Suppressor macrophage (primary cell): ENCODE data around the gene JADE1.
A peak's percentile ranks its signal among the peaks of the same experiment; 100 is the strongest.

Experiments
- DNase-seq, 4 experiments: peaks; one replicate each; pipeline ENCODE4 v3.0.0-alpha.2; 2020 to 2022

JADE1 gene

GRCh38 chr4:128810871-128811570 is 1.5 kb downstream of the JADE1 start:
- DNase-seq, result peak; percentile 50 to 77 (median 62)

- peak; percentile 89 to 95 (median 94) for DNase-seq
Measured at GRCh38 chr4:128811571-128812441, 2.3 kb downstream of the JADE1 start.

DNA sequence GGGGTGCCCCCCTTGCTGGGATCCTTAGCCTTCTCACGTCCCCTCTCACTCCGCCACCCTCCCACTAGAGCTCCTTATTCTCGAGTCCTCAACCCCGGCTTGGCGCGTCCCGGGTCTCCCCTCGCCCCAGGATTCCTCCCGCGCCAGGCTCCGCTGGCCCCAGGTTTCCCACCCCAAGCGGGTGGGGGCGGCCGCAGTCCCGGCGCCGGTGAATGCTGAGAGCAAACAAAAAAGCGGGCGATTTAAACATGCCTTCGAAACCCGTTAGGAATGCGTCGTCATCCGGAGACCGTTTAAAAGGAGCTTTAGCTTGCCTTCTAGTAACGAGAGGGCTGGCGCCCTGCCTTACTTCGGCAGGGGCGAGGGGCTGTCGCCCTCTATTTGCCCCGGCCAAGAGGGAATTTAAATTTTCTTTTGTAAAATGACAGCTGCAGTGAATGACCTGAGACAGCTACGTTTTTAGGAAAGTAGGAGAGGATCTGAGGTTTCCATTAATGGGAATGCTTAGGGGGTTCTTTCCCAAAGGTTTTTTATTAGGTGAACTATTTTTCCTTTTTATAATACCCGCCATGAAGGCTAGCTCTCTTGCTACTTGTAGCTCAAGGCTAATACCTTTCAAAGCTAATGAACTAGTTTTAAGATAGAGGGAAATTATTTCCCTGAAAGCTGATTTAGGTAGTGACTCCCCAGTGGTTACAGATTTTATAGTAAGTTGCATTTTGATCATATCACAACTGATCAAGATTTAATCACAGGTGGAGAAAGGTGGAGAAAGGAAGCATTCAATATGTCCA is 3.1 kb downstream of the JADE1 start:
- DNase-seq, result peak; percentile 38 to 58 (median 52)

DNA sequence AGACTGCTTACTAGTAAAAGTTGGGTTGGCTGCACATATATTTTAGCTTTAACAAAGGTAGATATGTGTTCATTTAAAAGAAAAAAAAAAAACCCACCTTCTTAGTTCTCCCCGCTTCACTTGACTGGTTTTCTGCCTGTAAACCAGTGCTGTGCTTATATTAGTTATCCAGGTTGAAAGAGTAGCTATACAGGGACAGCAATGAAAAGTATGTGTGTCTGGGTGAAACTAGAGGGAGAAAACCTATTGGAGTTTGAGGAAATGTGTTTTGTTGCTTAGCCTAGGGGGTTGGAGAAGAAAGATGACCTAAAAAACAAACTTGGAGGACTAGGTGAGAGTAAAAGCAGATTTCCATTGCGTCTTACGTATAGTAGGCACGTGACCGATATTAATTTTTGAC is 4.5 kb downstream of the JADE1 start:
- no peak for DNase-seq

DNA sequence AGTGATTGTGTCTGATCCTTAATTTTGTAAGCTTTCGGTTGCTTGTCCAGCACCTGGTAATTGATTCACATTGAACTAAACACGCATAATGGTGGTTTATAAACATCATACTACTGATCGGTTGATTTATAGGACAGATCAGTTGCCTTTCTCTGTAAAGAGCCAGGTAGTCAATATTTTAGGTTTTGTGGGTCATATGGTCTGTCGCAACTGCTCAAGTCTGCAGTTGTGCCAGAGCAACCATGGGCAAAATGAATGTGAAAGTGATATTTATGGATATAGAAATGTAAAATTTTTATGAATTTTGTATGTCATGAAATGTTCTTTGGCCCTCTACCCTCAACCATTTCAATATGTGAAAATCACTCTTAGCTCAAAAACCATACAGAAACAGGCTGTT is 8.9 kb downstream of the JADE1 start:
- DNase-seq, result no peak

DNA sequence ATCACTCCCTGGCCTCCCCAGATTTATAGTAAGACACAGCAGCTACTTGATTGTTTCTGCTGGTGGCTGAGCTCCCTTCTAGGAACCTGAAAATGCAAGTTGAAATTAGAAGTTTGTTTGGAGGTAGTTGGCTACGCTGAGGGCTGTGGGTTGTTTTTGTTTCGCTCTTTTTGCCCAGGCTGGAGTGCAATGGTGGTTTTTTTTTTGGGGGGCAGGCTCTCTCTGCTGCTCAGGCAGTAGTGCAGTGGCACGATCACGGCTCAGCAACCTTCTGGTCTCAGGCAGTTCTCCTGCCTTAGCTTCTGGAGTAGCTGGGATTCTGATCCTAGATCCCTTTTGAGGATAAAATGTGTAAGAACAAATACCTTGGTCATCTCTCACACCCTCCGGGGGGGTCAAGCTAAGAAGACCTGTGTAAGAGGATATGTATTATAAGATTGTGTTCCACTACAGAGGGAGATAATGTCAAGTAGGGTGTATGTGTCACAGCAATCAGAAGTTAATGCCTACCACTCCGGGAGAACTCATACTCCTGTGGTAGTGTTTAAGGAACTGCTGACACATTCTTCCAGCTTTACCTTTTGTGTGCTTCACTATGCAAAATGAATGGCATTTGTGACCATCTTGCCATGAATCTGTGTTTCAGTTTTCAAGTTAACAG is 9.7 kb downstream of the JADE1 start:
- DNase-seq, result no peak

DNA sequence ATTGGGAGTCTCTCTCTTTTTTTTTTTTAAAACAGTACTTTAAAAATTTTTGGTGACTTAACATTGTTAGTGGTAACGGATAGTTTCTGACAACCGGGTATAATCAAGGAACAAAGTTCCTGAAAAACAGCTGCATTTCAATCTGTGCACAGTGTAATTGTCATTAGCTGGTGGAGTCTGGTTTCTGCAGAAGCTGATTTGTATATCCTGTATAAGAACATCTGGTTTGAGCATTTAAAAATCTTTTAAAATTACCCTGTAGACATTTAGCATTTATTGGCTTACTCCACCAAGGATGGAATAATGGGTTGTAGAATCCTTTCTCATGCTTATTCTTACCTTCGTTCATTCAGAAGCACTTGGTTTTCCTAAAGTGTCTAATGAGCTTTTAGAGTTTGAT is 11.2 kb downstream of the JADE1 start:
- DNase-seq, result no peak

GRCh38 chr4:128821151-128821550 is 11.7 kb downstream of the JADE1 start:
- no peak for DNase-seq

GRCh38 chr4:128823025-128823661 is 13.6 kb downstream of the JADE1 start:
- DNase-seq, result no peak

GRCh38 chr4:128825226-128825625 is 15.7 kb downstream of the JADE1 start:
- DNase-seq, result no peak

DNA sequence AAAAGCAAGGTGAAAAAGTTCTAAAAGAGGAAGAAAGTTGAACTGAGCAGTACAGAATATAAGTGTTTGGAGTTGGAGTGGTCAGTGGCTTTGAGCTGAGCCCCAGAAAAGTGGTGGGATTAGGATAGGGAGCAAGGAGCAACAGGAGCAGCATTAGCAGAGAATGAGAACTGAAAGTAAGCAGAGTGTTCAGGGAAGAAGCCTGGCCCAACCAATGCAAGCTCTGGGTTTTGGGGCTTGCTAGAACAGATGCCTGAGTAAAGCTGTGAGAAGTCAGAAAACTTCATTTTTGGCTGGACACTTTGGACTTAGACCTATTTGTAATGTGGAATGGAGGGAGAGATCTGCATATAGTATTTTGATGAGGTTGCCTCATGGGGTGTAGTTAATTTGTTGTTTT is 17.8 kb downstream of the JADE1 start:
- DNase-seq, result no peak

DNA sequence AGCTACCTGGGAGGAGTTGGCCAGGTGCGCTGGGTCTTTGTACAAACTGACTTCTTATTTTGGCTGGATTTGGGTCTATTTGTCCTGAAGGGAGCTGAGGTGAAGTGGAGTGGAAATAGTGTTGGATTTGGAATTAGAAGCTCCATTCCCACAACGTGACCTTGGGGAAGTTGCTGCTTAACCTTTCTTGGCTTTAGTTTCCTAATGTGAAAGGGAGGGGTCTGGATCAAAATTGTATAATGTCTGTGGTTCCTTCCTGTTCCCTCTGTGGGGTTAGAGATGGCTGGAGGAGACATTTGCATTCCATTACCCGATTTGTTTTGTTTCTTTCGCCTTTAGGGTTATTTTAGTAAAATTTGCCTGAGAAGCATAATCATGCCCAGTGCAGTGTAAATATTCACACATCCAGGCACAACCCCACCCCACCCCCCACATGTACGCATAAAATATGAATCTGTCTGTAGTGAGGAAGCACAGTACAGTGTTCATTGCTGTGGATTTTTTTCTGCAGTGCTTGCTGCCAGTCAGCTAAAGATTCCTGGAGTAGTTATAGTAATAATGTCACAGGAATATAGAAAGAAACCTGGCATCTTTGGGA is 21.5 kb downstream of the JADE1 start:
- DNase-seq, result peak in 3 of 4 experiments; percentile 21 to 27 (median 23)

DNA sequence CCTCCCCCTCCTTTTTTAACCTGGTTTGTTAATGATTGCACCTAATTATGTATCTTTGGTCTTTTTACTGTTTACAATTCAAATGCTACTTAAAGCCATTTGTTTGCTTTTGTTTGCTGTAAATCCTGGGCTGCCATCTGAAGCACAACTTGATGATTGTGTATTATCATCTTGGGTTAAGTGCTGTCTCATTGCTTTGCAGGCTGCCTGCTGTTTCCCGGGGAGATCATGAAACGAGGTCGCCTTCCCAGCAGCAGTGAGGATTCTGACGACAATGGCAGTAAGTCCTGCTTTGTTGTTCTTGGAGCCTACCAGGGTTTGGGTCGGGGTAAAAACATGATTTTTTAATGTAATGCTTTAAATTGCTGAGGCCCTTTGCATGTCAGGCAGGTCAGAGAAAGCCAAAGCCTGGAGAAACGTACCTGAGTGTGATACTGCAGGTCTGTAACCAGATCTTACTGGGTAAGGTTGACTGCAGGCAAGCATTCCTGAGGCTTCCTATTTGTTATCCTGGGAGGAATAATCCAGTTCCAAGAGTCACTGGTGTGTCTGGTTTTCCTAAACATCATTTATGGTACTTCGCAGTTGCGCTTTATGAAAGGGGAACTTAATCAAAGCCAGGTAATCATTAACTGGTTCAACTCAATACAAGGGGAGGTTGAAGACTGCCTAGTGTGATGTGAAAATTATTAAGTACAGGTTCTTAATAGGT is 22.2 kb downstream of the JADE1 start:
- no peak for DNase-seq

DNA sequence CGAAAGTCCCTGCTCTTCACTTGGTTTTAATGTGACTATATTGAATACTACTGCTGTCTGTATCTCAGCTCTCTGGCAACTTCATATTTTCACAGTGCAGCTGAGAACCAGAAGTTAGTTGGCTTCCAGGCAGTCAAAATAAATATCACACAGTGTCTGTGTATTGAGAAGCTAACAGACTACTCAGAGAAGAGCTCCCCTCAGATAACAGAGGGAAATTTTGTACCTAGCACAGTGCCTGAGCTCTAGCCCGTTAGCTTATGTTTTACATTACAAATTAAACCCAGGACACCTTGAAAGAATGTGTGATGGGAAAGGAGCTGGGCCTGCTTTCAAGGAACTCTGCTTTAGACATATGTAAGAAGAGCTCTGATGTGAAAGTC is 22.7 kb downstream of the JADE1 start:
- DNase-seq, result no peak

GRCh38 chr4:128835498-128836222 is 26.2 kb downstream of the JADE1 start:
- no peak for DNase-seq

- no peak for DNase-seq
Measured at GRCh38 chr4:128837198-128837597, 27.7 kb downstream of the JADE1 start.

- DNase-seq, result no peak
Measured at GRCh38 chr4:128837679-128838078, 28.2 kb downstream of the JADE1 start.

DNA sequence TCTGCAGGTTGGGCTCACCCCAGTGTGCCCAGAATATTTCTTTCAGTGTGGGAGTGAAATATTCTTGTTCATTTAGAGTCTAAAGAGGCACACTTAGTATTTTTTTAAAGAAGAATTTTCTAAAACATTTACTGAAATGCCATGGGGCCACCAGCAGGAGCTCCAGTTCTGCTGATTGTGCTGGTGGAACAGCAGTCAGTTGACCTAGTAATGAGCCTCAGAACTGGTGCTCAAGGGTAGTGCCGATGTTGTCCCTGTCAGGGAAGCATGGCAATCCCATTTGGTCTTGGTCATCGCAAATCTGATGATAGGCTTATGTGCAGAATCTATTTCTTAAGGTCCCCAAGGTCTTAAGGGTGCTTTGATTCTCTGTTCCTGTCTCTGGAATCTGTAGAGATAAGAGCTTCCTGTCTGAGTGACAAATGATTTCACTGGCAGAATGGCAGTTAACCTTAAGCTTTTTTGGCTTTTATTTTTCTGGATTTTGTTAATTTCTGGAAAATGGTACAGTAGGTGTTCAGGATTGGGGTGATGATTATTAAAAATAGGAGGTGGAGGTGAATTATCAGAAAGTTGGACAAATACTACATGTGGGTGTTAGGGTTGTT is 31.3 kb downstream of the JADE1 start:
- no peak for DNase-seq

DNA sequence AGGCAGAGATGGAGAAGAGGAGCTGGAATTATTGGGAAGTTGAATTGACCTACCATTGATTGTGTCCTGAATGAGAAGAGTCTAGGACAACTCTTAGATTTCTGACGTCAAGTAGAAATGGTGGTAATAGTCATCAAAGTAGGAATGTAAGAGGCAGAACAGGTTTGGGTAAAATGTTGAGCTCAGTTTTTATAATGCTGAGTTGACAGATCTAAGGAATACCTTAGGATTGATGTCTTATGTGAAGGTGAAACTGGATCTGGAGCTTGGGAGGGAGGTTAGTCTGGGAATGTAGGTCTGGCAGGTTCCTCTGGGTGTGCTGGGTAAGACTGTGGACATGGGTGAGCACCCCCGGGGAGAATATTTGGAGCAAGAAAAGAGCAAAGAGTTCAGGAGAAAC is 31.9 kb downstream of the JADE1 start:
- DNase-seq, result no peak

- DNase-seq, result no peak
Measured at GRCh38 chr4:128844931-128845330, 35.4 kb downstream of the JADE1 start.
